HG03095 (cell line): ENCODE measurements around the gene CRIP2.

Experiments used
- ATAC-seq: cut with Tn5 transposase; IDR thresholded peaks from one replicate; pipeline ENCODE4 v1.9.1; 2021; ENCODE audit warnings: moderate library complexity; ENCODE audit not compliant: unreplicated experiment

The CRIP2 gene

DNA sequence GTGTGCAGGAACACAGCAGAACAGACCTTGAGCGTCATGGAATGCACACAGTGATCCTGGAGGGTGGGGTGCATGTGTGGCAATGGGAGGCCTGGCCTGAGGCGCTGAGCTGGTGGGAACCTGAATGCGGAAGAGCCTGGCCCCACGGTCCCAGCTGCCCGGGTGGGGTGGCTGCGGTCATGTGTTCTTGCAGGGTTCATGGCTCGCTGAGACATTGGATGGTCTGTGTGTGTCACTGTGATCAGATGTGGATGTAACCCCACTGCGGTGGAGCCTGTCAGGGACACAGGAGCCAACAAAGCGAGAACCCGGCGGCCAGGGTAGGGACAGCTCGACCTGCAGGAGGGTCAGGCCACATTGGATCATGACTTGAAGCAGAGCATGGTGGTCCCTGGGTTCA is 31.8 kb upstream of the CRIP2 start:
- no peak for ATAC-seq

DNA sequence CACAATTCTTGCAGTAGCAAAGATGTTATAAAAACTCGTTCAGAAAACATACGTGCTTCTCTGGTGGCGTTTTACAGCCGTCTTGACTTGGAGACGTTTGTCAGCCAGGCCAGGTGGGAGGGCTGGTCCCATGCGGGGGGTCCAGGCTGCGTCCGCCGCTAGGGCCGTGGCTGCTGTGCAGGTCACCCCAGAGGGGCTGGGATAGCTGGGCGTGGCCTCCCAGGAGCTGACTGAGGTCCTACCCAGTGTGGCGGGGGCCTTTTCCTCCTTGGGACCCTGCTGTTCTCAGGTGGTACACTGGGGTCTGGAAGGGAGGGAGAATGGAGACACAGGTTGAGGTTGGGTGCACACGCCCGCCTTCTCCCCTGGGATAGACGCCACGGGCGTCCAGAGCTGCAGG is 29.8 kb upstream of the CRIP2 start:
- ATAC-seq = no peak

GRCh38 chr14:105445290-105445689 is 29.3 kb upstream of the CRIP2 start:
- ATAC-seq = no peak

GRCh38 chr14:105445901-105446845 is 28.4 kb upstream of the CRIP2 start:
- no peak for ATAC-seq

GRCh38 chr14:105446971-105447370 is 27.6 kb upstream of the CRIP2 start:
- no peak for ATAC-seq

DNA sequence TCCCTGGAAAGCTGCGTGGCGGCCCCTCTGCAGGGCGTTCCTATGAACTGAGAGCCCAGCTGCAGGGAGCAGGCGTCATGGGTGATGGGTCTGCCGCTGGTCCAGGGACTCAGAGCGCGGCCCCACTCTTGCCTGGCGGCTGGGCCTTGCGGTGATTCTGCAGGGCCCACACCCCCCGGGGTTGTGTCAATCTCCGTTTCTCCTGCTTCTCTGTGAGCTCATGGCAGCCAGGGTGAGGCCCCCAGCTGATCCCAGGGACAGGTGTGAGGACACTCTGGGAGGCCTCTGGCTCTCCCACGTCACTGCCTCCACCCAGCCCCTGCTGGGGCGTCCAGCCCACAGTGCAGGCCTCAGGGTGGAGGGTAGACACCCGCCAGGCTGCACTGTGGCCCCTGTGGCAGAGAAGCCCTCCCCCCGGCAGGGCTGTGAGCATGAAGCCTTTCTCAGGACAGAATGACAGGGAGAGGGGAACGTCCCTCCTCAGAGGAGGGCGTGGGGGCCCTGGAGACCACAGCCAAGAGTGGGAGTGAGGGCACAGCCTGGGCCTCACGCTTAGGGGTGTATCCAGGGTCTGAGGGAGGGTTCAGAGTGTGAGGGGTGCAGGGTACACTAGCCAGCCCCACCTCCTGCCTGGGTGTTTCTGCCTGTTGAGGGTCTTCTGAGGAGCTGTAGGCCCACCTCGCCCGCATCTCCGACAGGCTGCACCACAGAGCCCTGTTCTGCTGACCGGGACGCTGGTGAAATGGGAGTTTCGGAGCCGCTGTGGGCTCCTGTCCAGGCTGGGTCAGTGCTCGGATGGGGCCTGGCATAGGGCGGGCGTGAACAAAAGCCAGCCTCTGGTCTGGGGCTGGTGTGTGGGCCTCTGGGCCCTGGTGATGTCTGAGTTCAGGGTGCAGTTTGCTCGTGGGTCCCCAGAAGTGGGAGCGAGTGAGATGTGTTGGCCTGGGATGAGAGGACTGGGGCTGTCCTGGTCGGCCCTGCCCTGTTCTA is 26.7 kb upstream of the CRIP2 start:
- ATAC-seq = no peak

DNA sequence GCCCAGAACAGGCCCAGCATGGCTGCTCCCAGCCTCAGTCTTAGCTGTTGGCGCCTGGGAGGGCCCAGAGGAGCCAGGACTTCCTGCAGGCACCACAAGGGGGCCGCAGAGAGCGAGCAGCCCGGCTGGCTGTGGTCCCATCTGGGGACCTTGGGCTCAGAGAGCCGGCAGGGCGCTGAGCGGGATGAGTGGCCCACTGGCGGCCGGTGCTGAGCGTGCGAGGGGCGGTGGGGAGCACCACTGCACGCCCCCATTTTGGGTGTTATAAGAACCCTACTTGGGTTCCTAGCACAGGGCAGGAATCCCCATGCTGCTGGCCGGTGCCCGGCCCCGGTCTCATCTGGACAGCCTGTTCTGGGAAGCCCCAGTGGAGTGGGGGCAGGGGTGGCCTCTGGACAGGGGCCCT is 25.9 kb upstream of the CRIP2 start:
- ATAC-seq = no peak

GRCh38 chr14:105449276-105450122 is 25.1 kb upstream of the CRIP2 start:
- no peak for ATAC-seq

GRCh38 chr14:105450123-105450505 is 24.5 kb upstream of the CRIP2 start:
- ATAC-seq = no peak

- ATAC-seq = no peak
Measured at GRCh38 chr14:105450864-105451720, 23.5 kb upstream of the CRIP2 start.

DNA sequence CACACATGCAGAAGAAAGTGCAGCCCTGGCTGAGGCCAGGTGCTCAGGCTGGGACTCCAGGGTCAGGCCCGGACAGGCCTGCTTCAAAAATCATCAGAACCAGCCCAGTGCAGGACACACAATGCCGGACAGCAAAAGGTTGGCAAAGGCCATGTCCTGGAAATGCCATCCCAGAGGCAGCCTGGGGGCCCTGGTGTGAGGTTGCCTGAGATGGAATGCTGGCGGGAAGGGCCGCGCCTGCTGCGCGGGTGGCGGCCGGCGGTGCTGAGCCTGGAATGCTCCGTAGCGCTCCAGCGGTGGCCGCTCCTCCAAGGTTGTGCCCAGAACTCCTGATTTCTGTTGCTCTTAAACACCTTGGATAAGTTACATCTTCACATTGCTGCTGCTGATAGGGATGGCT is 21.7 kb upstream of the CRIP2 start:
- ATAC-seq = no peak

DNA sequence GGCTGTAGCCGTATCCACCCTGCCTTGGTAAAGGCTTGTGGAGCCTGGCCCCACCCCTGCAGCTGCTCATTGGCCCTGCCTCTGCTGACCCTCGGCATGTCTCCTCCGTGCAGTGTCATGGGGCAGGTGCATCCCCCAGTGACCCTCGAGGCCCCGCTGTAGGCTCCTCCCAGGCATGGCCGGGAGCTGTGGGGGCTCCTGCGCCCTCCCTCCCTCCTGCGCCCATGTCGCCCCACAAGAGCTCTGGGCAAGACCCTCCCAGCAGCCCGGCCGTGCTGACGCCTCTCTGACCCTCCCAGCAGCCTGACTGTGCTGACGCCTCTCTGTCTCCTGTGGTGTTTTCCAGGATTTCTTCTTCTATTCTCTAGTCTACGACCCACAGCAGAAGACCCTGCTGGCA is 20.8 kb upstream of the CRIP2 start:
- no peak for ATAC-seq

GRCh38 chr14:105455086-105455640 is 19.5 kb upstream of the CRIP2 start:
- no peak for ATAC-seq

DNA sequence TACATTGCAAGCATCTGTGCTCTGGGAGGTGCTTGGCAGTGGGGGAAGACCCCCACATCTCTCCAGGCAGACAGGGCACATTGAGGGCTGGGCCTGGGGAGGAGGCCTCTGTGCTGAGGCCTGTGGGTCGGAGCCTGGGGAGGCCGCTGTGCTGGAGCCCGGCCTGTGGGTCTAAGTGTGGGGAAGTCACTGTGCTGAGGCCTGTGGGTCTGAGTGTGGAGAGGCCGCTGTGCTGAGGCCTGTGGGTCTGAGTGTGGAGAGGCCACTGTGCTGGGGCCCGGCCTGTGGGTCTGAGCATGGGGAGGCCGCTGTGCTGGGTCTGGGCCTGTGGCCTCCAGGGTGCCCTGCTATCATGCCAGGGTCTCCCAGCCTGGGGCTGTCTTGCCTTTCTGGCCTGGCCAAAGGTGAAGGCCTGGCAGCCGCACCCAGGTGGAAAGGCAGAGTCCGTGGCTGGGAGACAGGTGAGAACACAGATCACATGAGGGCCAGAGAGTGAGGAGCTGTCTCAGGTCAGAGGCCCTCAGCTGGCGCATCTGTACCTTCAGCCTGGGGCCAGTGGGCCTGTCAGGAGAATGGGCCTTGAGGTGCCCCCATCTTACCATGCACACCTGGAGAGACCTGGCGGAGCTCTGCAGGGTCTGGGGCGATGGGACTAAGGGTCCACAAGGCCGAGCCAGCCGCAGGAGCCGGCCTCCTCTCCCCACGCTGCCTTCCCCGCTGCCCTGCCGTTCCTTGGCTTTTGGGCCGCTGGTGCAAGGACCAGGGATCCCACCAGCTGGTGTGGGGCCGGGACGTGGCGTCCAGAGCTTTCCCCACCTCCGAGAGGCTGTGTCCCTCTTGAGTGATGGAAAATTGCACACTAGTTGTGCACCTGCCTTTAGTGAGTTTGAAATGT is 18.6 kb upstream of the CRIP2 start:
- ATAC-seq = no peak

DNA sequence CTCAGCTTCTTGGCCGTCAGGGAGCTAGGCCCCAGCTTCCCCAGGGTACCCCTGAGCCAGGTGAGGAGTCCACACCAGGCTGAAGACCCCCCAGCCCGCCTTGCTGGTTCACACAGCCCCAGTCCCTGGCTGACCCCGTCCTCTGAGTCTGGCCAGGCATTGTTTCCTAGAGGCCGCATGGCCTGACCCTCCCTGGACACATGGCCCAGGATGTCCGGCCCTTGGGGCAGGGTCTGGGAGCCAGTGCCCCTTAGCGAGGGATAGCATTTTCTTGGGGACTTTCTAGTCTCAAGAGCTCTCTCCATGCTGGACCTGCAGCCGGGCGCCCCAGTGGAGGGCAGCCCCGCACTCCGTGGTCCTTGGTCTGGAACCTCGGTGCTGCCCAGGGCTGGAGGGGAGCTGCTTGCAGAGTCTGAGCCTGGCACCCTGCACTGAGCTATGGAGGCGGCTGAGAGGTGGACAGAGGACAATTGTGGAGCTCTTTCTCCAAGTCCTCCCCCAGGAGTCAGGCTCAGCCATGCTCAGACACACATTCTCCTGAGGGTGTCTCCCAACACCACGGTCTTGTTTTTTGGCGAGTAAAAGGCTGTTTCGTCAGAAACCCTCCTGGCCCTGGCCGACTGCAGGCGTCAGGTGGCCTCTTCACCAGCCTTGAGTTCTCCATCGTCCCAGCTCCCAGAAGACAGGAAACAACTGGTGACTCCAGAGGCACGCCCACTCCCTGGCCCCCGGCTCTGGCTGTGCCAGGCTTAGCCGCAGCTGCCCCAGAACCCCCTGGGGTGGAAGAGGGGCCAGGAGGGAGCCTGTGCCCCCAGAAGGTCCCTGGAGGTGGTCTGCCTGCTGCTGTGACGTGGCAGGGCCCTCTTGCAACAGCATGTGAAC is 17.6 kb upstream of the CRIP2 start:
- no peak for ATAC-seq

- no peak for ATAC-seq
Measured at GRCh38 chr14:105458010-105458409, 16.6 kb upstream of the CRIP2 start.

GRCh38 chr14:105458571-105458970 is 16.1 kb upstream of the CRIP2 start:
- ATAC-seq = no peak

GRCh38 chr14:105460116-105460515 is 14.5 kb upstream of the CRIP2 start:
- ATAC-seq = no peak
